Epithelial cell of esophagus (primary cell): ENCODE measurements around the gene TMEM202.

Experiments
- DNase-seq: peaks from one replicate; pipeline ENCODE4 v3.0.0; 2010; ENCODE audit warnings: low read depth
- H3K4me3 ChIP-seq: 2 replicates; pipeline ENCODE4 v1.5.1; 2011; ENCODE audit warnings: mild to moderate bottlenecking, low read length, control low read depth
- CTCF ChIP-seq: IDR thresholded peaks from 2 replicates; pipeline ENCODE4 v1.5.1; 2011; ENCODE audit warnings: low read depth, mild to moderate bottlenecking, low read length, control low read depth, inconsistent platforms; ENCODE audit not compliant: insufficient read depth; ENCODE audit errors: missing control alignments

TMEM202 gene

GRCh38 chr15:72397796-72398588 is at the start of gene TMEM202:
TMEM202 (plus strand) TSS chr15:72398305; CDS start chr15:72398327, 22 bp downstream.
- DNase-seq: no peak
- H3K4me3 ChIP-seq: no peak within 1 kb of the TSS
- no peak for TF ChIP-seq CTCF

GRCh38 chr15:72353266-72353665 is 44.8 kb upstream of the TMEM202 start:
- TF ChIP-seq CTCF: no peak
- no peak overlapping the region for H3K4me3 ChIP-seq
- DNase-seq: peak; percentile 62

DNA sequence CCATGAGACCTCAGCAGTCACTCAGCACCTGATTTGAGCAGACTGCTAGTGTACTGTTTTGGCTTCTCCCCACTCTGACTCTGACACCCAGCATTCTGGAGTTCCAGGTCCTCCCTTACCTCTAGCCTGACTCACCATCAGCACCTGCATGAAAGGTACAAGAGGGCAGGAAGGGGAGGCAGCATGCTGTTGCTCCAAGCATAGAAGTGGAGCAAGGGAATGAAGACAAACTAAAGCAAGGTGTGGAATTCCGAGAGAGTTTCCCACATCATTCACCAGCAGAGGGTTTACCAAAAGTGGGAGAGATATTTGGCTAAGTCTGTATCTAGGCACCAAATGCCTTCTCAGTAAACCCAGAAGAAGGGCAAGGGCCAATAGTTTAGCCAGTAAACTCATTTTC is 43.6 kb upstream of the TMEM202 start:
- TF ChIP-seq CTCF: no peak
- H3K4me3 ChIP-seq: no peak overlapping the region
- DNase-seq: peak; percentile 33

GRCh38 chr15:72358121-72358520 is 40.0 kb upstream of the TMEM202 start:
- no peak for TF ChIP-seq CTCF
- no peak for DNase-seq
- no peak overlapping the region for H3K4me3 ChIP-seq

GRCh38 chr15:72358650-72359171 is 39.4 kb upstream of the TMEM202 start:
- peak; percentile 95 for DNase-seq
- no peak for TF ChIP-seq CTCF
- no peak overlapping the region for H3K4me3 ChIP-seq

GRCh38 chr15:72361176-72361575 is 36.9 kb upstream of the TMEM202 start:
- no peak for DNase-seq
- TF ChIP-seq CTCF: no peak
- H3K4me3 ChIP-seq: no peak overlapping the region

DNA sequence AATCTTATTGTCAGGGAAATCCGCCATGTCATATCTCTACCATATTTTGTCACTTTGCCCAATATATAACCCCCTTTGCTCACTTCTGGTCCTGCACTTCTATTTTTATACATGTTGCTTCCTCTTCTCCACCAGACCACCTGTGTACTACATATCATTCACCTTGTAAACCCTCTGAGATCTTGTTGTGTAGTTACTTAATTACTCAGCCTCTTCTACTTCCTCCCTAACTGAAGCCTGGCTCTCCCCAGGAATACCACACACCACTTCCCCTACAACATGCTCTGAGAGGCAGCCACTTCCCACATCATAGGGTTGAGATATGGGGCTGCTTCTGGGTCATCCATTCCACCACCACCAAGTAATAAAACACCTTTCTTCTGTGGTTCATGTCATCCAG is 32.3 kb upstream of the TMEM202 start:
- DNase-seq: no peak
- H3K4me3 ChIP-seq: no peak overlapping the region
- TF ChIP-seq CTCF: no peak
